GM19351 (cell line): Measurements from ENCODE around the gene ADD1.
"Not testable (repeated sequence)": the region's sequence is repeated elsewhere in the genome, so short reads cannot be mapped to it uniquely, and the experiment has no call there.

Experiments
- ATAC-seq: cut with Tn5 transposase; IDR thresholded peaks from one replicate; pipeline ENCODE4 v1.9.1; 2021; ENCODE audit warnings: mild to moderate bottlenecking, moderate library complexity; ENCODE audit not compliant: unreplicated experiment

ADD1 gene

DNA sequence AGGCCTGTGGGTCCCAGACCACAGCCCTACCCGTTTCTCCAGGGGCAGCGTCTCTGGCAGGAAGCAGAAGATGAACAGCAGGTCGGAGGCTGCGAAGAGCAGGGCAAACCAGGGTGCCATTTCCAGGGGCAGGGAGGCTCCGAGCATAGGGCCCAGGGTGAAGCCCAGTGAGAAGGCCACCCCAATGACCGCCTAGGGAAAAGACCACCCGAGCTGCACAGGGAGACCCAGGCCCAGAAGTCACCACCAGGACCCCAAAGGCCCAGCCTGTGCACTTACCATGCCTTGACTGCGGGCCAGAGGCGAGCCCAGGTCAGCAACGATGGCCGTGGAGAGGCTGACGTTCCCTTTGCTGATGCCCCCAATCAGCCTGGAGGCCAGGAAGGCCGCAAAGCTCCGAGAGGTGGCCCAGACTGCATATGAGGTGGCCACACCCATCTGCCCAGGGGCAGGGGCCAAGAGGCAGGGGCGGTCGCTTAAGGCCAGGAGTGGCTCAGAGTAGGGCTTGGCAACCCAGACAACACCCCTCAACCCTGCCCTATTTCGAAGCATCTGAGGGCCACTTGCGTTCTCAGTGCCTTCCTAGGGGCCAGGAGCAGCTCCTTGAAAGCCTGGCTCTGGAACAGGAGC, 88.8 kb downstream of the ADD1 start:
- ATAC-seq: no peak

DNA sequence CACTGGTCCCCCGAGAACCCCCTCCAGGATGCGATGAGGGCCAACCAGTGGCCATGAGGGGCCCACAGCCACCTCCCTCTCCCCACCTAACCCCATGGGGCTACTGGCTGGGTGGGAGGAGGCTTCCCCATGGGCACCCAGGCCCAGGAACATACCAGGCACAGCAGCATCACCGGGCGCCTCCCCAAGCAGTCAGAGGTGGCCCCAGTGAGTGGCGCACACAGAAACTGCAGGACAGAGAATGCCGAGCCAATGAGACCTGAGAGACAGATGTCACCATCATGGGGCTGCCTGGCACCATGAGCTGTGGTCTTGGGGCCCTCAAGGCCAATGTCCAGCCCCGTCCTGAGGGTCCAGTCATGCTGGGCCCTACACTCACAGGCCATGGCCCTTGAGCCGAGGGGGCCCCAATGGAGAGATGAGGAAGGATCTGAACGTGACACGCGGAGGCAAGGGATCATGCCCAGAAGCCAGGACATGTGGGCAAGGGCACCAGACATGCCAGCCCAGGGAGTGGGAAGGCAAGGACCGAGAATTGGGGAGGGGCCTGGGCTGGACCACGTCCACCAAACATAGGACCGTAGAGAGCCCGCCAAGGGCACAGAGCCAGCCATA, 89.4 kb downstream of the ADD1 start:
- no peak for ATAC-seq

DNA sequence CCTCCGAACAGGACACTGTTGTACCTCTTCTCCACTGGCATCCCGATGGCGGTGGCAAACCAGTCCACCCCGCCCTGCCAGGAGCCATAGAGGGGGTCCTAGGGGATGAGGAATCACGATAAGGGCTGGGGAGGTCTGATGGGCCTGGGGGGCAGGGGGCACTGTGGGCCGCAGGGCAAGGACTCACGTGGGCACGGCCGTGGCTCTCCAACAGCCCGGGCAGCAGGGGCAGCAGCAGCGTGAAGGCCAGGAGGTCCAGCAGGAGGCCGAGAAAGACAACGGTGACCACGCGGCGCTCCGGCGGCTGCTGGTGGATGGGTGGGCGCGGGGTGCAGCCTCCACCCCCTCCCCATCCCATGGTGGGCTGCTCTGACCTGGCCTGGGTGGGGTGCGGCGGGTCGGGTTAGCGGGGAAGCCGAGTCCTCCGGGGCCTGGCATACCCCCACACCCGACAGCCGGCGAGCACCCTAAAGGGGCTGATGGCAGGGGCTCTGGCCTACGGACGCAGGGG, 90.0 kb downstream of the ADD1 start:
- no peak for ATAC-seq

DNA sequence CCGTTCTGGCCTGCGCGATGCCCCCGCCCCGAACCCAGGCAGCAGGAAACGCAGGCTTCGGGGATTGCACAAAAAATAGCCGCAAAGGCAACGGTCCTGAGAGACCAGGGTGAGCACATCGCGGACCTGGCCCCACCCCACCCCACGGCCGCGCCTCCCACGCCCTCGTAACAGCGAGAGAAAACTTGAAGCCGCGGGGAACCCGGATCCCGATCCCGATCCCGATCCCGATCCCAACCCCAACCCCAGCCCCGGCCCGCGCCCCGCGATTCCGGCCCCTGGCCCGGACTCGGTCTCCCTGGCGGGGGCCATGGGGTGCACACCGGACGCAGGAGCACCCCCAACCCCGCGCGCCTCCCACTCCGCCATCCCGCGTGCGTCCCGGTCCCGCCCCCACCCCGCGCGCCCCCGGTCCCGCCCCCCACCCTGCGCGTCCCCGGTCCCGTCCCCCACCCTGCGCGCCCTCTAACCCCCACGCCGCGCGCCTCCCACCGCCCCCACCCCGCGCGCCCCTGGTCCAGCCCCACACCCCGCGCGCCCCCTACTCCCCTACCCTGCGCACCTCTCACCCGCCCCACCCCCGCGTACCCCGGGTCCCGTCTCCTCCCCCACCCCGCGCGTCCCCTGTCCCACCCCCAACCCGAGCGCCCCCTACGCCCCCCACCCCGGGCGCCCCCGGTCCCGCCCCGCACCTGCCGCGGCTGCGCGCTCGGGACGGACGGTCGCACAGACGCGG, 90.6 kb downstream of the ADD1 start:
- no peak for ATAC-seq

DNA sequence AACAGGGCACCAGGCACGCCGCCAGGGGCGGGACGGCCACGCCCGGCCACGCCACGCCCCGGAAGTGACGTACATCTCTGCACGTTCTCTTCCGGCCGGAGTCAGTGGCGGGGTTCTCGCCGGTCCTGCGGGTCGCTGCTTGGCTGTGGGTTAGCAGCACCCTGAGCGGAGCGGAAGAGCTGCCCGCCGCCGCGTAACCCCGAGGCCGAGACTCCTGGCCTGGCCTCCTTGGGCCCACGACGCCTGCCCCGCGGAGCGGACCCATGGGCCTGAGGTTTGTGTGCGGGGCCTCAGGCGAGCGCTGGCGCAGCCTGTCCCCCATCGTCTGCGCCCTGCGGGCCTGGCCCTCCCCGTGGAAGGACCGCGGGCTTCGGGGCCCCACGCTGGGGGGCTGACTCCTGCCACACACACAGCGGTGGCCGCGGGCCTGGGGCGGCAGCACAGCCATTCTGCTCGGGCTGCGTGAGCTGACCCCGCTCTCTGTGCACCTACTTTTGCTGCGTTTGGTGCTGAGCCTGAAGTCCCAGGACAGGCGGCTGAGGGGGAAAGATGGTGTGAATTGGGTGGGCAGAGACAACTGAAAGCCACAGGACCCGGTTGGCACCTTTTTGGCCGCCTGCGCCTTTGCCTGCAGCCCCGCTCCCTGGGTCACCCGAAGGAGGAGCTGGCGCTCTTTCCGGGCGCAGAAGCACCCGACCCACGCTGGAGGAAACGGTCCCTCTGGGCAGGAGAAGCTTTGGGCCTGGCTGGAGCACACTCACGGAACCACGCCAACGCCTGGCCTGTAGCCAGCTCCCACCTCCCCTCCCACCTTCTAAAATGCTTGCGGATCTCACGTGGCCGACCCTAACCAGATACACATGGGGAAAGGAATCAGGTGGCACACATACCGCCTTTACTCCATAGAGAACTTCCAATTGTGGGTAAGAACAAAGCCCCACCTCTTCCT, 91.4 kb downstream of the ADD1 start:
- ATAC-seq: peak; percentile 43

DNA sequence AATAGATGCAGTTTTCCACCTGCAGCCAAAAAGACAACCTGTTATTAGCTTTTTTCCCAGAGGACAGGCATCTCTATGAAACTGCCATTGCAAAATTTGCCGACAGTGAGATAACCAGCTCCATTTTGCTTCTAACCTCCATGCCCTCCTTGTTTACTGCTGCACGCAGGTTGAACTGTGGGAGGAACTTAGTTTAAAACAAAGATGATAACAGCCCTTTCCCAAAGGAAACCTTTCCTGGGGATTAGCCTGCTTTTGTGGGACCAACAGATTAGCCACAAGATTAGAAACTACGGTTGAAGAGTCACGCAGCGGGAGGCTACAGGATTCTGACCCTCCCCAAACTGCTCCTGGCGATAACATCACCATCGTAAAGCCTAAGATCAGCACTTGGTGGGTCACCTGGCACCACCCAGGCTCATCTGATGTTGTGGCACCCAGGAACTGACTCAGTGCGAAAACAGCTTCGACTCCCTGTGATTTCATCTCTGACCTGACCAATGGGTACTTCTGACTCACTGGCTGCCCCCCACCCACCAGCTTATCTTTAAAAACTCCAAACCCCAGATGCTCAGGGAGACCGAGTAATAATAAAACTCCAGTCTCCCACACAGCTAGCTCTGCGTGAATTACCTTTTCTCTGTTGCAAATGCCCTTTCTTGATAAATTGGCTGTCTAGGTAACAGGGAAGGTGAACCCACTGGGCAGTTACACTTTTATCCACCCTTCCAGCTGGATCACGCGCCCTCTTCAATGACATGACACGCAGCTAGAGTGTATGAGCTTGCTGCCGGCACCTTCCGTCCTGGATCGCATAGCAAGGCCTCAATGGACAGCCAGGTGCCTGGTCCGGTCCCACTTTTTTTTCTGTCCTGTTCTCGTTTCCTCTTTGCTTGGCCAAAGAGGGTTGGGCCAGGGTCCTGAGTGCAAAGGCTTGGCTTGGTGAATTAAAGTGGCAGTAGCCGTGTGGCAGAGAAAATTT, 92.4 kb downstream of the ADD1 start:
- ATAC-seq: no peak

DNA sequence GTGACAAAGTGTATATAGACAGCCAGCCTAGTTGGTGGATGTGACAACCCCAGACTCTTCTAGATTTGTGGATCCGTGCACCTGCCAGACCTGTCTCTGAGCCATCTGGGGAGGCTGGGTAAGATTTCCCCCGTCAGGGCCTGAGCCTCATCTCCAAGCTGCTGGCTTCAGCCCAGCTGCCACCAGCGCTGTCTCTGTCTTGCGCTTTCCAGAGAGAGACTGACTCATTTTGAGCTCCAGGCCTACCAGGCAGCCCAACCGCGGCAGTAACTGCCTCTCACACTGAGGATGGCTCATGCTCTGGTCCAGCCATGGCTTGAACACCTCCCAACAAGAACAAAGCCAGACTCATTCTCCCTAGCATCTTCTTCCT, 93.1 kb downstream of the ADD1 start:
- ATAC-seq: peak; percentile 31

DNA sequence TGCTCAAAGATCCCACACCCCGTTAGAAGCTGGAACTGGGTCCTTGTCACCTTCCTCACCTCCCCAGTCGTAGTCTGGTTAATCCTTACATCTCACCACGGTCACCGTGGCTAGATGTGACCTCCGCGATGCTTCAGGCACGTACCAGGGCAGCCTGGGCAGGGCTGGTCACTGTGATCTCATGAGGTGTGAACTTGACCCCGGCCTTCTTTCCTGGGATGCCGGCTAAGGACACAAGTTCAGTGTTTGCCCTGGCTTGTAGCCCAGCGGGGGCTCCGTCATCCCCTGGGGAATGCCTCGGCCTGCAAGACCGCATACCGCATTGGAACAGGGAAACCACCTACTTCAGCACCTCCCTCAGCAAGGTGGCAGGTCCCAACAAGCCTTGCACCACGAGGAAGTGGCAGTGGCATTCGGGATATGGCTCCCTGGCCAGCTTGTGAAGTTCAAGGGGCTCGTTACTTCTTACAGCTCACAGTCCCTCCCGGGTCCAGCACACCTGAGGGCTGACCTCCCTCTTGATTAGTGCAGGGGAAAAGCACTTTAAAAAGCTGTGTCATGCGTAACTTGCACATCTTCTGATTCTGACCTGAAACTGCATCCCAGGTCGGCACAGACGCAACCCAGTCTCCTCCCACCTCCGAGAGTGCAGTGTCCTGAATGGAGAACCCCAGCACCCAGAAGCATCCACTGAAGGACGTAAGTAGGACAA, 93.7 kb downstream of the ADD1 start:
- peak; percentile 17 for ATAC-seq

DNA sequence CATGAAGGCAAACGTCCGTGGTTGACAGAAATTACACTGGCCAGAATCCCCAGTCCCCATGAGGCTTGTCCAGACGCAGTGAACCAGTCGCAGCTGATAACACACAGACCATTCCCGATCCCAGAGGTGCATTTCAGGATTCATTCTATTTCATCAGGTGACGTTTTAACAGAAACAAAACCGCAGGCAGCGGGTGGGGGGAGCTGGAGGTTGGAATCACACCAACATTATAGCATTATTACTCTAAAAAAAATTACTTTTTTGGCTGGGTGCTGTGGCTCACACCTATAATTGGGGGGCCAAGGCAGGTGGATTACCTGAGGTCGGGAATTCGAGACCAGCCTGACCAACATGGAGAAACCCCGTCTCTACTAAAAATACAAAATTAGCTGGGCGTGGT, 94.3 kb downstream of the ADD1 start:
- no peak for ATAC-seq

DNA sequence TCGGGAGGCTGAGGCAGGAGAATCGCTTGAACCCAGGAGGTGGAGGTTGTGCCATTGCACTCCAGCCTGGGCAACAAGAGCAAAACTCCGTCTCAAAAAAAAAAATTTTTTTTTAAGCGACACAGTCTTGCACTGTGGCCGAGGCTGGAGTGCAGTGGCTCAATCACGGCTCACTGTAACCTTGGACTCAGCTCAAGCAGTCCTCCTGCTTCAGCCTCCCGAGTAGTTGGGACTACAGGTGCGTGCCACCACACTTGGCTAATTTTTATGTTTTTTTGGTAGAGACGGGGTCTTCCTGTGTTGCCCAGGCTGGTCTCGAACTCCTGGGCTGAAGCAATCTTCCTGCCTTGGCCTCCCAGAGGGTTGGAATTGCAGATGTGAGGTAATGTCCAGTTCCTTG, 94.8 kb downstream of the ADD1 start:
- ATAC-seq: not testable (repeated sequence)

DNA sequence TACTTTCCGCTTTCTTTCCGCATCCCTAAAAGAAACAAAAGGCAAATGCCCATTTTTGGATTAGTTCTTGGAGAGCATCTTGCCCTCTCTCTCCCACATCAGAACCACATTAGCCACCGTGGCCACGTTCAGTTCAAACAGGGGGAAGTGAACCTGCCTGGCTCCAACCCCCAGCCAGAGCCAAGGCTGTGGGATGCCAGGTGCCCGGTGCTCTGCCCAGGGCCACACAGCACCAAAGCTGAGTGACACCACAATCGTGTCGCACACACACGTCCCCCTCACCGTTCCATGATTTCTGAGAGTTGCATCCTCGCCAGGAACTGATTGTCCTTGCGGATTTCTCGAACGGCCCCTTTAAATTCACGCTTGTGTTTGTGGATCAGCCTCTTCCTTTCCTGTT, 95.3 kb downstream of the ADD1 start:
- no peak for ATAC-seq

DNA sequence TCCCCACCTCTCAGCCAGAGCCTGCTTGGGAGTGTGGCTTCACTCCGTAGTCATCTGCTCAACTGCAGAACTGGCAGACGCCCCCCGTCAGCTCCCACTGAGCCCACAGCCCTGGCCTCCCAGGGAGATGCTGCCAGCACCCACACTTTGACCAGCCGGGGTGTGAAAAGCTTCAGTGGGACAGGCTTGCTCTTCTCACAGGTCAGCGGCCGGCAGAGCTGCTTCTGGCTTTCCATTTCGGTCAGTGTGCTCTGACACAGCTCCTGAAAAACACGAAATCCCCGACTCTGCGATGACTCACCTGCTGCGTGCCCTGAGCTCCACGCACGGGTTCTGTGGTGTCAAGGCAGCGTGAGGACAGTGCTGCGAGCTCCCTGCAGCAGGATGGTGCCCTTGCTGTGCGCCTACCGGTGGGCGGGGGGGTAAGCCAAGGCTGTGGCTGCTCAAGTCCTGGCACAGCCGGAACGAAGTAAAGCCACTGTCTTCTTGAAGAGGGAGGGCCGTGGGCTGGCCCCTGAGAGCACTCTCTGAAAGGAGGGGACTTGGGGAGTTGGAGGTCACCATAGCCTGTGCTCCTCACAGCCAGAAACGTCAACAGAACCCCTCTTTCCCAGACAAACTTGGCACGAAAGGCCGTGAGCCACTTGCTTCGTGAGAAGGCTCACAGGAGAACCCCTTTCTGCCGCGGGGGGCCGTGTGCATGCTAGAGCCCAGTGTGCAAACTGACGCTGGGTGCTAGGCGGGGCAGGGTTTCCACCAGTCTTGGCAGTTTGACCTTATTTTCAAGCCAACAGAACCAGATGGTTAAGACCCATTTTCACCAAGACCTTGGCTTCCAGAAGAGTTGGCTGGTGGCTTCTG, 96.0 kb downstream of the ADD1 start:
- ATAC-seq: no peak

DNA sequence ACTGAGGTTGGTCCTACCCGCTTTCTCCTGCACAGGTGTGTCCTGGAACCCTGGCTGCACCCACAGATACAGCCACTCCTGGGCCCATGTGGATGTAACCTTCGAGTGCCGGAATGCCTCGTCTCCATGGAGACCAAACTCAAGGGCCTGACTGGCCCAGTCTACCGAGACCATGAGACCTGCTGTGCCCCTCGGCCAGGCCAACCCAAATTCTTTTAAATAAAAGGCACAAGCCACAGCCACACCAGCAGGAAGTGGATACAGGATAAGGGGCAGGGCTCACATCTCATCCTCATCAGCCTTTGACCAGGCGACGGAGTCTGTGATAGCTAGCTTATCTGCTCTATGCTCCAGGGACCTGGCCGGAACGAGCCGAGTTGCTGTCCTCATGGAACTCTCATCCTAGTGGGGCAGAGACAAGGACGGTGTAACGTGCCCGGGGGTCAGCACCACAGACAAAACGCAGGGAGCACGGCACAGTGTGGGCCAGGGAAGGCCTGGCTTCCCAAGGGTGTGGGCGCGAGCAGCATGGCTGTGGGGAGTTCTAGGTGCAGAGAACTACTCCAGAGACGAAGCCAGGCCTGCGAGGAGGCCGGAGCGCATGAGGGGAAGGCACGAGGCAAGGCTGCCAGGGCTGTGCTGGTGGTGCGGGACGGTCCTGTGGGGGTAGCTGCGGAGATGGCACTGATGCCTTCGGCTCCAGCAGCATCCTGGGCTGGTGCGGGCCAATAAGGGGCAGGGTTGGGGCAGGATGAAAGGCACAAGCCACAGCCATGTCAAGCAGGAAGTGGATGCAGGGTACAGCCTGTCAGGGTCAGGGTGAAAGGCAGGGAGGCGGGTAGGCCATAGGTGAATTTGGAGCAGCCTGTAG, 96.9 kb downstream of the ADD1 start:
- ATAC-seq: no peak

DNA sequence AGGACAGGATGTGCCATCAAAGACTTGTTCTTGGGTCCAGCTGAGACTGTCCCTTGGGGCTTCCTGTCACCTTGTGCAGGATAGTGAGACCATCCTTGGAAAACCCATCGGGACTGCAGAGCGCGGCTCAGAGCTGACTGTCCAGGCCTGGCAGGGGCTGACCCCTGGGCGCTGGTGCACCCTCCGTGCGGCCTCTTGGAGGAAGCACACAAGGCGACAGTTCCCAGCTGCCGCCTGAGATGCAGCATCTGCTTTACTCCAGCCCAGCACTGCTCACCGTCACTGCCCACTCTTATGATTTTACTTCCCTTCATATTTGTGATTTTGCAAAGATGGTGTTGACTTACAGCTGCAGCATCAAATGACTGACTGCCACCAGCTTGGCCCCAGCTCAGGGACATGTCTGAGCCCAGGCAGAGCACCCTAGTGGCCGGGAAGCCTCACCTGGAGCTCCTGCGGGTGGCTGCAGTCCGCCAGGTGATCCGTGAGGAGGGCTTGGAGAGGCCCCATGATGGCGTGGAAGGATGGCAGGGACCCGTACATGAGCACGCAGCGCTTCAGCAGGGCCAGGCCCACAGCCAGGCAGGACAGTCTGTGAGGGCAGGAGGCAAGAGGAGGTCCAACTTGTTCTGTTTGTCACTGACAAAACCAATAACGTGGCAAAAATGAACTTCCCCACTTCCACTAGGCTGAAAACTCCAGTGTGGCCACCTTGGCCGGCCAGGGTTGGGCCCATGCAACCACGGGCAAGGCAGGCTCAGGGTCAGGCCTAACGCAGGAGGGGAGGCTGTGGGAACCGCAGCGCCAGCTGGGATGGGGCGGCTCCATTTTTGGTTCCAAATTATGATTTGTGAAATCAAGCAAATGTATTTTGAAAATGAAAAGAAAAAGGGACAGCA, 97.7 kb downstream of the ADD1 start:
- ATAC-seq: no peak

DNA sequence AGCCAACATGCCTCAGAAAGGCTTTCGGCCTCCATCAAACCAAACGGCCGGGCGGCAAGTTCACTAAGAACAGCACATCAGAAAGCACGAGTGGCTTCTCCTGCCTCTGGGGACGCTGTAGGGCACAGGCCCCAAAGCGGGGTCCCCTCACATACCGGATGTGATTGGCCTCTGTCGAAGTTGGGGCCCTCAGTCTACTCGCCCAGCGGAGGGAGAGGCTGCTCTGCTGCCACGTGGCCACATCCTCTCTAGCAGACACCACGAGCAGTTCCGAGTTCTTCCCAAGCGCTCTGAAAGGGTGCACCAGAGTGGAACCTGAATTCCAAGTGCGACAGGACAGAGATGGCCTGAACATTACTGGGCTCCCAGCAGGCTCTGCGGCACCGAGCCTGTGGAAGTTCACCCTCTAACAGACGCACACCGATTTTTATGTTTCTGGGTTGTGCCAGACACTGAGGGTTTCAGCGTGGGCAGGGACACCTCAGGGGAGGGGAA, 98.4 kb downstream of the ADD1 start:
- no peak for ATAC-seq
